HCT116 (cell line): ENCODE data around the gene EEF1B2. TPM values are rescaled to one million over a fixed set of nuclear protein-coding genes. Genes with fewer than 3 reads are reported as not detected.

Source experiments
- ATAC-seq: fragments of 200-7000 bp; cut with Tn5 transposase; 2 replicates; pipeline ENCODE4 v1.9.1; 2020; ENCODE audit warnings: mild to moderate bottlenecking, moderate library complexity
- BruUV-seq: library from RNA; stranded (reverse); fragments of 400-500 nt; replicated peaks from 2 replicates; lab custom pipeline; 2021; lab: Mats Ljungman, UMichigan
- CTCF ChIA-PET: fragments of 300-600 bp; sonication (Branson Sonifier 250); formaldehyde crosslinking; loops from one replicate; lab custom pipeline; 2021; ENCODE audit warnings: antibody characterized with exemption; lab: Charles Lee
- POLR2A ChIA-PET: fragments of 300-600, 350-600 bp; sonication (Branson Sonifier 250); formaldehyde crosslinking; loops from one replicate; lab custom pipeline; 2021; ENCODE audit warnings: antibody characterized with exemption; lab: Charles Lee
- RAD21 ChIA-PET, 2 experiments: fragments of 300-600 bp; sonication (Branson Sonifier 250); formaldehyde crosslinking; loops; one replicate each; lab custom pipeline; 2023; ENCODE audit warnings: low total read pairs in 2 of 2; ENCODE audit not compliant: uncharacterized antibody in 2 of 2, unreplicated experiment in 2 of 2, low non-redundant PET in 1 of 2; lab: Charles Lee
- DNase-seq: peaks from one replicate; pipeline ENCODE4 v3.0.0-alpha.2; 2010; ENCODE audit warnings: low read depth, low spot score
- H2AFZ ChIP-seq: fragments of 200-600 bp; shearing (Covaris generic), sonication (generic); 2 replicates; pipeline ENCODE4 v1.6.1; 2017; ENCODE audit warnings: low read depth, mixed run types, mixed read lengths, antibody characterized with exemption, low read length; ENCODE audit not compliant: poor library complexity, severe bottlenecking
- H3K27ac ChIP-seq: 2 replicates; pipeline ENCODE4 v1.5.1; 2012; ENCODE audit warnings: low read depth, low read length
- H3K27me3 ChIP-seq: fragments of 200-600 bp; sonication (generic); 2 replicates; pipeline ENCODE4 v1.6.1; 2016; ENCODE audit warnings: mixed run types, low read length, mixed read lengths; ENCODE audit not compliant: insufficient read depth
- H3K36me3 ChIP-seq, 2 experiments: fragments of 200-500 bp in 1 of 2; fragments of 200-600 bp in 1 of 2; sonication (Bioruptor generic) in 1 of 2; sonication (generic) in 1 of 2; 2 replicates each; pipeline versions ENCODE4 v1.5.1 to v1.6.1; 2014 to 2016; ENCODE audit warnings: low read length in 2 of 2, inconsistent platforms in 1 of 2, mixed read lengths in 1 of 2, mixed run types in 1 of 2; ENCODE audit not compliant: insufficient read depth in 2 of 2, control insufficient read depth in 1 of 2
- H3K4me1 ChIP-seq, 2 experiments: fragments of 200-600 bp in 1 of 2; sonication (generic) in 1 of 2; 2 replicates each; pipeline versions ENCODE4 v1.5.1 to v1.6.1; 2012 to 2017; ENCODE audit warnings: low read length in 2 of 2, inconsistent platforms in 1 of 2, mild to moderate bottlenecking in 1 of 2, mixed read lengths in 1 of 2, mixed run types in 1 of 2, moderate library complexity in 1 of 2; ENCODE audit not compliant: insufficient read depth in 2 of 2, control insufficient read depth in 1 of 2
- H3K4me2 ChIP-seq: fragments of 200-600 bp; sonication (generic); 2 replicates; pipeline ENCODE4 v1.6.1; 2017; ENCODE audit warnings: mixed run types, low read length, mixed read lengths
- H3K4me3 ChIP-seq, 2 experiments: fragments of 200-600 bp in 1 of 2; sonication (generic) in 1 of 2; replicated peaks in 1 of 2; 2 replicates each; pipeline ENCODE4 v1.5.1; 2011 to 2016; ENCODE audit warnings: low read length in 2 of 2, control low read depth in 1 of 2, low read depth in 1 of 2, mild to moderate bottlenecking in 1 of 2, mixed read lengths in 1 of 2, mixed run types in 1 of 2
- H3K79me2 ChIP-seq: fragments of 200-600 bp; sonication (generic); 2 replicates; pipeline ENCODE4 v1.6.1; 2017; ENCODE audit warnings: mild to moderate bottlenecking, mixed run types, low read length, moderate library complexity, mixed read lengths; ENCODE audit not compliant: insufficient read depth
- H3K9ac ChIP-seq: fragments of 200-600 bp; sonication (generic); 2 replicates; pipeline ENCODE4 v1.6.1; 2016; ENCODE audit warnings: low read length, mixed read lengths
- H3K9me2 ChIP-seq: fragments of 200-600 bp; sonication (generic), shearing (Covaris generic); 2 replicates; pipeline ENCODE4 v1.6.1; 2017; ENCODE audit warnings: mixed run types, mild to moderate bottlenecking, moderate library complexity; ENCODE audit not compliant: insufficient read depth
- H3K9me3 ChIP-seq, 2 experiments: fragments of 200-500 bp in 1 of 2; fragments of 200-600 bp in 1 of 2; sonication (Bioruptor generic) in 1 of 2; sonication (generic) in 1 of 2; 2 replicates each; pipeline ENCODE4 v1.6.1; 2014 to 2017; ENCODE audit warnings: low read length in 2 of 2, mixed read lengths in 2 of 2, inconsistent platforms in 1 of 2, low read depth in 1 of 2, mild to moderate bottlenecking in 1 of 2, mixed run types in 1 of 2, moderate library complexity in 1 of 2; ENCODE audit not compliant: control insufficient read depth in 1 of 2, insufficient read depth in 1 of 2
- H4K20me1 ChIP-seq: fragments of 200-600 bp; sonication (generic), shearing (Covaris generic); 2 replicates; pipeline ENCODE4 v1.6.1; 2017; ENCODE audit warnings: mixed run types, mild to moderate bottlenecking, moderate library complexity; ENCODE audit not compliant: insufficient read depth
- ATF3 ChIP-seq: IDR thresholded peaks from 2 replicates; pipeline ENCODE4 v1.6.1; 2012
- CBX3 ChIP-seq: IDR thresholded peaks from 2 replicates; pipeline ENCODE4 v1.6.1; 2012; ENCODE audit warnings: low read depth
- CTCF ChIP-seq, 3 experiments: fragments of 200-600 bp in 1 of 3; sonication (generic) in 1 of 3; IDR thresholded peaks in 2 of 3; conservative IDR thresholded peaks in 1 of 3; 2 replicates each; pipeline ENCODE4 v1.5.1; 2012 to 2017; ENCODE audit warnings: low read depth in 2 of 3, low read length in 2 of 3, antibody characterized with exemption in 1 of 3, borderline replicate concordance in 1 of 3, control low read depth in 1 of 3, mild to moderate bottlenecking in 1 of 3, mixed read lengths in 1 of 3, mixed run types in 1 of 3, moderate library complexity in 1 of 3; ENCODE audit not compliant: insufficient read depth in 1 of 3
- ELF1 ChIP-seq: IDR thresholded peaks from 2 replicates; pipeline ENCODE4 v1.6.1; 2012; ENCODE audit warnings: low read depth, borderline replicate concordance
- FOSL1 ChIP-seq: IDR thresholded peaks from 2 replicates; pipeline ENCODE4 v1.6.1; 2012; ENCODE audit warnings: low read depth
- MAX ChIP-seq: IDR thresholded peaks from 2 replicates; pipeline ENCODE4 v1.6.1; 2012
- POLR2A ChIP-seq: IDR thresholded peaks from 2 replicates; pipeline ENCODE4 v1.7.0; 2011; ENCODE audit warnings: borderline replicate concordance; ENCODE audit not compliant: insufficient read depth, insufficient read length; ENCODE audit errors: extremely low read depth
- POLR2AphosphoS5 ChIP-seq: IDR thresholded peaks from 2 replicates; pipeline ENCODE4 v1.6.1; 2011; ENCODE audit warnings: mild to moderate bottlenecking, low read depth, low read length, moderate library complexity
- RAD21 ChIP-seq: IDR thresholded peaks from 2 replicates; pipeline ENCODE4 v1.6.1; 2012; ENCODE audit warnings: low read depth, mild to moderate bottlenecking
- SIN3A ChIP-seq: IDR thresholded peaks from 2 replicates; pipeline ENCODE4 v1.6.1; 2012; ENCODE audit warnings: low read depth
- SP1 ChIP-seq: IDR thresholded peaks from 2 replicates; pipeline ENCODE4 v1.6.1; 2012; ENCODE audit warnings: low read depth
- ZBTB33 ChIP-seq: IDR thresholded peaks from 2 replicates; pipeline ENCODE4 v1.6.1; 2011; ENCODE audit warnings: mild to moderate bottlenecking, low read length, moderate library complexity; ENCODE audit not compliant: insufficient replicate concordance; ENCODE audit errors: extremely low read depth
- ZNF274 ChIP-seq: fragments of 200-500 bp; sonication (Bioruptor generic); IDR thresholded peaks from 2 replicates; pipeline ENCODE4 v1.6.1; 2014; ENCODE audit warnings: mild to moderate bottlenecking, low read depth, low read length, inconsistent platforms
- intact Hi-C: fragments of 100-400 bp; cut with micrococcal nuclease; formaldehyde crosslinking; loops from 2 replicates; pipeline ENCODE4 v1.10.0; 2022
- total RNA-seq: library from RNA; stranded (reverse); gene quantifications from one replicate; pipeline ENCODE4 v1.2.1, GENCODE V29; 2021; ENCODE audit not compliant: unreplicated experiment

EEF1B2 gene
- total RNA-seq, 1 experiment from 2014 or later: 985 TPM

- RAD21 ChIA-PET: no interaction called here
- no peak for DNase-seq
- CTCF ChIA-PET: no interaction called here
- Histone ChIP-seq H3K27ac (no peak overlapping the region), H3K9me3 (no peaks in the 10 kb centered on the region), H3K4me2 (no peak overlapping the region), H3K79me2 (peaks cover 36% of the 10 kb centered on the region), H3K27me3 (no peaks in the 10 kb centered on the region), H3K9me2 (no peaks in the 10 kb centered on the region), H2AFZ (no peak overlapping the region), H4K20me1 (no peaks in the 10 kb centered on the region), H3K36me3 (peaks cover 20 to 27% of the 10 kb centered on the region in 2 experiments), H3K4me3 (no peak overlapping the region), H3K4me1 (no peaks in the 10 kb centered on the region), H3K9ac (no peak overlapping the region)
- intact Hi-C loops: loop anchor here (10.0 kb wide), 1 partner anchor 146 kb away; no protein-coding TSS in a partner anchor
- POLR2A ChIA-PET: no interaction called here
- TF ChIP-seq ZBTB33 (no peak), ATF3 (no peak), ELF1 (no peak), RAD21 (no peak), FOSL1 (no peak), POLR2A (no peak), MAX (no peak), CTCF (IDR thresholded peaks at IDR 0.05 in 2 of 3, conservative IDR thresholded peaks at IDR 0.05 in 1 of 3; ENCODE audit: borderline replicate concordance in 1 of 3, insufficient read depth in 1 of 3, low read depth in 2 of 3, low read length in 2 of 3) (no peak), SP1 (no peak), CBX3 (no peak), ZNF274 (no peak), SIN3A (no peak), POLR2AphosphoS5 (no peak)
- BruUV-seq: no TSS peak
- no peak for ATAC-seq
Measured at GRCh38 chr2:206150631-206151030, 9.1 kb upstream of the EEF1B2 start.
